Mesothelial cell of epicardium (in vitro differentiated cells): Measurements from ENCODE around the gene RAD9A. TPM values are rescaled to one million over a fixed set of nuclear protein-coding genes. Genes with fewer than 3 reads are reported as not detected.

Experiments used
- DNase-seq, 2 experiments: peaks; one replicate each; pipeline ENCODE4 v3.0.0; 2021; ENCODE audit warnings: low spot score in 2 of 2; ENCODE audit not compliant: unreplicated experiment in 2 of 2
- H3K27ac Mint-ChIP-seq: 2 replicates; pipeline ENCODE4 v1.8.0; 2021; ENCODE audit warnings: mixed read lengths
- H3K27me3 Mint-ChIP-seq: 2 replicates; pipeline ENCODE4 v1.8.0; 2021; ENCODE audit warnings: low read depth, mixed read lengths
- H3K36me3 Mint-ChIP-seq: 2 replicates; pipeline ENCODE4 v1.8.0; 2021; ENCODE audit warnings: mixed read lengths
- H3K4me1 Mint-ChIP-seq: 2 replicates; pipeline ENCODE4 v1.8.0; 2021; ENCODE audit warnings: mixed read lengths
- H3K4me3 Mint-ChIP-seq: 2 replicates; pipeline ENCODE4 v1.8.0; 2021; ENCODE audit warnings: mild to moderate bottlenecking, moderate library complexity, mixed read lengths
- H3K9me3 Mint-ChIP-seq: 2 replicates; pipeline ENCODE4 v1.8.0; 2021; ENCODE audit warnings: mixed read lengths
- total RNA-seq: library from RNA; stranded (reverse); gene quantifications from 3 replicates; pipeline ENCODE4 v1.2.1, GENCODE V29; 2021
- TF ChIP-seq, protein P1 (sequence below): fragments of 200-600 bp; sonication (generic); IDR thresholded peaks from one replicate; pipeline ENCODE4 v1.5.0; 2021; ENCODE audit warnings: antibody characterized with exemption; ENCODE audit not compliant: unreplicated experiment

The RAD9A gene
- total RNA-seq, 1 donor from 2014 or later, result 44.7 TPM

DNA sequence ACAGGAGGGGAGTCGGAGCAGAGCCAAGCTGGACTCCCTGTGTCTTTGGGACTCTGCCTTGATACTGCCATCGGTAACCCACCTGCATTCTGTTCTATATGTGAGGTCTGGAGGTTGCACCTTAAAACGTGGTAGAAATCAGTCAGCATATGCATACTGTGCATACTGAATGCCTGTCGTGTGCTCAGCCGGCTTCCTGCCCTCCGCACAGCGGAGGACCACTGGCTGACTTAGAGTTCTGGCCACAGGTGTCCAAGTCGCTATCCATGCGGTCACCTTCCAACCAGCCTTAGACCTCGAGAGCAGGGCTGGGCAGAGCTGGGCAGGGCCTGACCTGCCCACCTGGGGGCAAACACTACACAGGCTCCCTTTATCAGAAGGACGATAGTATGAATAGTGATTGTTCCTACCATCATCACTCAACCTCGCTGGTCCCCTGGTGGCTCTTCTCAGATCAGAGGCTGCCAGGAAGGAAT, 15.9 kb downstream of the RAD9A start:
- H3K27ac Mint-ChIP-seq, result no peak overlapping the region
- peaks cover 33% of the 10 kb centered on the region for H3K27me3 Mint-ChIP-seq
- TF ChIP-seq, protein P1, sequence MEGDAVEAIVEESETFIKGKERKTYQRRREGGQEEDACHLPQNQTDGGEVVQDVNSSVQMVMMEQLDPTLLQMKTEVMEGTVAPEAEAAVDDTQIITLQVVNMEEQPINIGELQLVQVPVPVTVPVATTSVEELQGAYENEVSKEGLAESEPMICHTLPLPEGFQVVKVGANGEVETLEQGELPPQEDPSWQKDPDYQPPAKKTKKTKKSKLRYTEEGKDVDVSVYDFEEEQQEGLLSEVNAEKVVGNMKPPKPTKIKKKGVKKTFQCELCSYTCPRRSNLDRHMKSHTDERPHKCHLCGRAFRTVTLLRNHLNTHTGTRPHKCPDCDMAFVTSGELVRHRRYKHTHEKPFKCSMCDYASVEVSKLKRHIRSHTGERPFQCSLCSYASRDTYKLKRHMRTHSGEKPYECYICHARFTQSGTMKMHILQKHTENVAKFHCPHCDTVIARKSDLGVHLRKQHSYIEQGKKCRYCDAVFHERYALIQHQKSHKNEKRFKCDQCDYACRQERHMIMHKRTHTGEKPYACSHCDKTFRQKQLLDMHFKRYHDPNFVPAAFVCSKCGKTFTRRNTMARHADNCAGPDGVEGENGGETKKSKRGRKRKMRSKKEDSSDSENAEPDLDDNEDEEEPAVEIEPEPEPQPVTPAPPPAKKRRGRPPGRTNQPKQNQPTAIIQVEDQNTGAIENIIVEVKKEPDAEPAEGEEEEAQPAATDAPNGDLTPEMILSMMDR, result no peak
- no peaks in the 10 kb centered on the region for H3K36me3 Mint-ChIP-seq
- no peak for DNase-seq
- no peaks in the 10 kb centered on the region for H3K9me3 Mint-ChIP-seq
- no peak overlapping the region for H3K4me3 Mint-ChIP-seq
- peaks cover 6% of the 10 kb centered on the region for H3K4me1 Mint-ChIP-seq

DNA sequence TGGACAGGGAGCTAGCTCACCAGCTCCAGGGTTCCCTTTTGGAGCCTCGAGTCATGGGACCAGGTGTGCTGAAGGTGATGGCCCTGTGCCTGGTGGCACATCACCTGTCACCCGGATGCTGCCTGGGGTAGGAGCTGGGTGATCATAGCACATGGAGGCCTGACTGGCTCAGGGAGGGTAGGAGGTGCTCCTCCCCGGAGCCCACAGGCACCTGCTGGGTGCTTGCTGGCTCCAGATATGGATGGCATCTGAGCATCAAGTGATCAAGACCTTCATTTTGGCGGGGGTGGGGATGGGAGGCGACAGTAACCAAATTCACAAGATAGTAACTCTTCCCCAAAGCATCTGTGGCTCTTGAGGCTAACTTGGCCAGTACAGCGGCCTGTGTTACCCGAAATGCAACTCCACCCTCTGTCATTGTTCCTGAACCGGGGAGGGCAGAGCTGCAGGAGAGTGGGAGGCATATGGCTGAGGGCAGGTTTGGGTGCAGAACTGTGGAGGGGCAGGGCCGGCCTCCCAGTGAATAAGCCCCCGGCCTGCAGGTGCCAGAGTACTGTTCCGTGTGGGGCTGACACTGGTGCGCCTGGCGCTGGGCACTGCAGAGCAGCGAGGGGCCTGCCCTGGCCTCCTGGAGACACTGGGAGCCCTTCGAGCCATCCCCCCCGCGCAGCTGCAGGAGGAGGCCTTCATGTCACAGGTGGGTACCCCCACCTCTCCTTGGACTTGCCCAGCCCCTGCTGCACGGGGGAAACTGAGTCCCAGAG, 16.8 kb downstream of the RAD9A start:
- Mint-ChIP-seq H3K9me3 (no peaks in the 10 kb centered on the region), H3K4me1 (peaks cover 10% of the 10 kb centered on the region), H3K27ac (no peak overlapping the region), H3K27me3 (peaks cover 40% of the 10 kb centered on the region), H3K36me3 (no peaks in the 10 kb centered on the region), H3K4me3 (no peak overlapping the region)
- no peak for DNase-seq
- TF ChIP-seq, protein P1, result no peak

DNA sequence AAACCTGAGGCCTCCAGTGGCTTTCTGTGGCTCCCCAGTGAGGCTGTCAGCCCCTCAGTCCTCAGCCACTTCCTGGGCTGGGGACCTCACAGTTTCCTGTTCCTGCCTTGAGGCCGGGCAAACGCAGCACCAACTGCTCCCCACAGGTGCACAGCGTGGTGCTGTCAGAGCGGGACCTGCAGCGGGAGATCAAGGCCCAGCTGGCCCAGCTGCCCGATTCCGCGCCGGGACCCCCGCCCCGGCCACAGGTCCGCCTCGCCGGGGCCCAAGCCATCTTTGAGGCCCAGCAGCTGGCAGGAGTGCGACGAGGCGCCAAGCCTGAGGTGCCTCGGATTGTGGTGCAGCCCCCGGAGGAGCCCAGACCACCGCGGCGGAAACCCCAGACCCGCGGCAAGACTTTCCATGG, 17.5 kb downstream of the RAD9A start:
- no peak for DNase-seq
- Mint-ChIP-seq H3K4me1 (peaks cover 10% of the 10 kb centered on the region), H3K4me3 (no peak overlapping the region), H3K36me3 (no peaks in the 10 kb centered on the region), H3K9me3 (no peaks in the 10 kb centered on the region), H3K27ac (no peak overlapping the region), H3K27me3 (peaks cover 43% of the 10 kb centered on the region)
- TF ChIP-seq, protein P1, result no peak

DNA sequence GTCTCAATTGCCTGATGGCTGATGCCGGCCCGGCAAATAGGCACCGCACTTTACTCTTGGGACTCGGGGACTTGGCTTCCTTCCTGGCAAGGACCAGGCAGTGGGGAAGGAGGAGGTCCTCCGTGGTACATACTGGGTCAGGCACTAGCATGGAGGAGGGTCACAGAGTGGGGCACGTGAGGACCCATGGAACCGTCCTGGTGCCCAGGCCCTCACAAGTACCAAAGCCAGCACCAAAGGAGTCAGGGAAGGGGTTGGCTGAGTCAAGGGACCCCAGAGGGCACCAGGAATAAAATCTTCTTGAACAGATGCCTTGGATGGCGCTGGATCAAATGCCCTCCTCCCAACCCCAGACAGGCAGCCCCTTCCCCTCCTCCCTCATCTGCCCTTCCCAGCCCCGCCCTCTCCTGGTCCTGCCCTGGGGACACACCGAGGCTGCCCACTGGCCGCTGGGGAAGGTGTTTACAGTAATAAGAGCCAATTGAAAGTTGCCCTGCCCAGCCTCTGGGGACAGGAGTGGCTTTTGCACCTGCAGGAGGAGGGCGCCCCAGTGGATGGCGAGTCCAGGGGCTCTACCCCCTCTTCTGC, 18.1 kb downstream of the RAD9A start:
- Mint-ChIP-seq H3K27ac (no peak overlapping the region), H3K9me3 (no peaks in the 10 kb centered on the region), H3K36me3 (no peaks in the 10 kb centered on the region), H3K27me3 (peaks cover 45% of the 10 kb centered on the region), H3K4me3 (no peak overlapping the region), H3K4me1 (peaks cover 7% of the 10 kb centered on the region)
- TF ChIP-seq, protein P1, result no peak
- no peak for DNase-seq

DNA sequence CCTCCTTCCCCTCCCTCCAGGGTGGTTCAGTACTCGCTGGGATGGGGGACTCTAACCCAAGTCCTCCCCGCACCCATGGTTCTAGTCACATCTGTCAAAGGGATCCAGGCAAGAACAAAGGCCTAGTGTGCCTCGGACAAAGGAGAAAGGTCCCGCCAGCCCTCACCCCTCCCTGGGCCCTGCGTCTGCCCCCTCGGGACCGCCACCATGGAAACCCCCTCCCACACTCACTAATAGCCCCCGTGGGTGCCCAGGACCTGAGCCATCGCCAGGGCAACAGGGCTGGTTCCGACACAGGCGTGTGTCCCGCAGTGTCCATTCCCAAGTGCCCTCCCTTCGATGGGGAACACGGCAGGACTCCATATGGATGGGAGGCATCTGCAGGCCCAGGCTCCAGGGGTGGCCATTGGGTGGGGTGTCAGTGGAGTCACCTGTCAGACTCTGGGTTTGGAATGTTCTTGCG, 18.6 kb downstream of the RAD9A start:
- Mint-ChIP-seq H3K4me3 (no peak overlapping the region), H3K27me3 (peaks cover 48% of the 10 kb centered on the region), H3K36me3 (no peaks in the 10 kb centered on the region), H3K4me1 (peaks cover 9% of the 10 kb centered on the region), H3K27ac (no peak overlapping the region), H3K9me3 (no peaks in the 10 kb centered on the region)
- TF ChIP-seq, protein P1, result no peak
- no peak for DNase-seq
